HG02840 (cell line): Measurements from ENCODE around the gene SYS1.

Source experiments
- ATAC-seq: cut with Tn5 transposase; IDR thresholded peaks from one replicate; pipeline ENCODE4 v1.9.1; 2021; ENCODE audit warnings: mild to moderate bottlenecking, moderate library complexity, moderate number of reproducible peaks; ENCODE audit not compliant: unreplicated experiment, low FRiP score

Gene SYS1

DNA sequence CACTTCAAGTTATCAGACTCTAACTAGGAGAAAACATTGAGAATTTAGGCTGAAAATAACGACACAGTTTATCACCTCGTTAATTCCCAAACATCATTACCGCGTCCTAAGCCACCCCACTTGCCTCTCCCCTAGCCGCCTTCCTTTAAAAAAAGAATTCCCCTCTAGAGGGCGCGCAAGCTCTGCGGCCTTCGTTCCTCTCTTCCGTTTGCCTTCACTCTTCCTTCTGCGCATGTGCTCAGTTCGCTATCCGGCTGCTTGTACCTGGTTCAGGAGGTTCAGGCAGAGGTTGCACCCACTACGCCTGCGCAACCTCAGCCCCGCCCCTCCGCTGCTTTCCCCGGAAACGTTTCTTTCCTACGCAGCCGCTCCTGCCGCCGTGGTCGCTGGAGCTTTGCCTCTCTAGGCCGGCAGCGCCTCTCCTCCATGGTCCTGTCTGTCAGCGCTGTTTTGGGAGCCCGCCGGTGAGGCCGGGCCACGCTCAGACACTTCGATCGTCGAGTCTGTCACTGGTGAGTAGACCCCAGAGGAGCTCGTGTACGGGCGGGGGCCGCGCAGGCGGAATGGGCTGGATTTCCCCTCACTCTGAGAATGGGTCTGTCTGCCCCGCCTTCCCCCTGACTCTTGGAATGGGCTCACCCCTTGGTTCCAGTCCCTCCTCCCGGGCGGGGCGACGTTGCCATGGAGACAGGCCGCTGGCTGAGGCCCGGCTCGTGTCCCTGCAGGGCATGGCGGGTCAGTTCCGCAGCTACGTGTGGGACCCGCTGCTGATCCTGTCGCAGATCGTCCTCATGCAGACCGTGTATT is at the start of gene SYS1:
TSS of gene SYS1 (plus strand) at position 353 of the 807 bp plus-strand sequence. CDS start at position 729, 376 bp downstream.
- peak; percentile 83 for ATAC-seq

DNA sequence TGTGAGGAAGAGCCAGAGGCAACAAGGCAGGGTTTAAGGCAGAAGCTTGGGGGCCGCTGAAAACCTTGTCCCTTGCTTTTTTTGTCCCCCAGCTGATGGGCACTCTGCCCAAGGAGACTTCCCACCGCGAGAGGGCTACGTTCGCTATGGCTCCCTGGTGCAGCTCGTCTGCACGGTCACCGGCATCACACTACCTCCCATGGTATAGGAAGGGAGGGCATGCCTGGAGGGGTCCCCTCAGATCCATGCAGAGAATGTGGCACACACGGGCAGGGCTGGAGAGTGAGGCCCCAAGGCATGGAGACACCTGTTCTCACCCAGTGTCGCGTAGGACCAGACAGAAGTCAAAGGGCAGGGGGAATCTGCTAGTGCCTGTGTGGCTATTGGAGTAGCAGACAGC is 49.0 kb upstream of the SYS1 start:
- no peak for ATAC-seq

DNA sequence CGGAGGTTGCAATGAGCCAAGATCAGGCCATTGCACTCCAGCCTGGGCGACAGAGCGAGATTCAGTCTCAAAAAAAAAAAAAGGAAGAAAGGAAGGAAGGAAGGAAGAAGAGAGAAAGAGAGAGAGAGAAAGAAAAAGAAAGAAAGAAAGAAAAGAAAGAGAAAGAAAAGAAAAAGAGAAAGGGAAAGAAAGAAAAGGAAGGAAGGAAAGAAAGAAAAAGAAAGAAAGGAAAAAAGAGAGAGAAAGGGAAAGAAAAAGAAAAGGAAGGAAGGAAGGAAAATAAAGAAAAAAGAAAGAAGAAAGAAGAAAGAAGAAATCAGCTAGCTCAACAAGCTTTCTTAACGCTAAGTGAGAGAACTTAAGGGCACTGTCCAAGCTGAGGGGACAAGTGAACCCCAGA is 47.3 kb upstream of the SYS1 start:
- ATAC-seq = no peak

DNA sequence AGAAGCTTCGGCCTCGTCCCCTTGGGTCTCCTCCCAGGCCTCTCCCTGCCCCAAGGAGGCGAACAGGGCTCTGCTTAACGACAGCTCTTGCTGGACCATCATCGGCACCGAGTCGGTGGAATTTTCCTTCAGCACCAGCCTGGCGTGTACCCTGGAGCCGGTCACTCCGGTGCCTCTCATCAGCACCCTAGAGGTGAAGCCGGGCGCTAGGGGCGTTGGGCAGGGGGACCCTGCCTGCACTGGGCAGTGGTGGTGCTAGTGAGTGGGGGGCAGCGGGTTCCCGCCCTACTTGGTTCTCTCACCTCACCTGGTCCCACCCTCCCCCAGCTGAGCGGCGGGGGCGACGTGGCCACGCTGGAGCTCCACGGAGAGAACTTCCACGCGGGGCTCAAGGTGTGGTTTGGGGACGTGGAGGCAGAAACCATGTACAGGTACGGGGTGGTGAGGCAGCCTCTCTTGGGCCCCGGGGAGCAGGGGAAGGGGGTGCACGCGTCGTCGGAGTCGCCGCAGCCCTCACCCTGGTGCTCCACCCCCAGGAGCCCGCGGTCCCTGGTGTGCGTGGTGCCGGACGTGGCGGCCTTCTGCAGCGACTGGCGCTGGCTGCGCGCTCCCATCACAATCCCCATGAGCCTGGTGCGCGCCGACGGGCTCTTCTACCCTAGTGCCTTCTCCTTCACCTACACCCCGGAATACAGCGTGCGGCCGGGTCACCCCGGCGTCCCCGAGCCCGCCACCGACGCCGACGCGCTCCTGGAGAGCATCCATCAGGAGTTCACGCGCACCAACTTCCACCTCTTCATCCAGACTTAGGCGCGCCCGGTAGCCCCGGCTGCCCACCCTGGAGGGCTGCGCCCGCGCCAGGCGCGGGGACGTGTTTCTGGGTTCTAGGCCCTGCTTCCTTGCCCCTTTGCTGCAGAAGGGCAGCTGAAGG is 46.5 kb upstream of the SYS1 start:
- no peak for ATAC-seq

DNA sequence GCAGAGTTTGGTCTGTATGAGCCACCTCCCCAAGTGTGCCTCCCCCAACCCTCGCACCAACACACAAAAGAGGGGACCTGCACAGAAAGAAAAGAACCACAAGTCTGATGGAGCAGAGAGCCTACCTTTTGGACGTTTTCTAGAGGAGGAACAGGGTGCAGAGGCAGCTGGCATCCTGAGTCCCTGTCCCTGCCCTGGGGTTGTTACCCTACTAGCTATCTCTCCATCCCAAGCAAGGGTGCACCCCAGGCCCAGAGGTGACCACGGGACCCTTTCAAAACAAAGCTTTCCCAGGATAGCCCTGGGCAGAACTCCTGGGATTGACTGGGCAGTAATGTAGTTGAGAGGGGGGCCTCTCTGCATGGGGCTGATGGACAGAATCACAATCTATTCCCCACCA is 45.1 kb upstream of the SYS1 start:
- ATAC-seq = no peak

DNA sequence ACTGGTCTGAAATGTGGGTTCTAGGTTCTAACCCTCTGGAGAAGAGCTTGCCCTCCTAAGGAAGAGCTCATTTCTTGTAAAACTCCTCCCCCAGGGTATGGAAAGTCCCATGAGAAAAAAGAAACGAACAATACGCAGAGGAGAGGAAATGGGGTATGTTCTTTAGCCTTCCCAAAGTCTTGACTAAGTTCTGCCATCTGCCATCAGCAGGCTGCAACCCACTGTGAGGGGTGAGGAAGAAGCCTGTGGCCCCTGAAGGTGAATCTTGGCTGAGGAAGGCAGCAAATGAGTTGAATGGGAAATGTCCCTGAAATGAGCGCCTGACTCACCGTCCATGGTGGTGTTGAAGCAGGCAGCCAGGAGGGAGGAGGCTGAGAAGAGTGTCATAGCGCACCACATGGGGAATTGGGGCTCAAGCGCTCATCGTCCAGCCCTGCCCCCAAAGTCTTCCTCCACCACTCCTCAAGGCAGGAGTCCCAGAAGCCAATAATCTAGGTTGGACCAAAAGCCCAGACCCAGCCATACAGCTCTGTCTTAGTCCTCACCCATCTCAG is 44.5 kb upstream of the SYS1 start:
- no peak for ATAC-seq

DNA sequence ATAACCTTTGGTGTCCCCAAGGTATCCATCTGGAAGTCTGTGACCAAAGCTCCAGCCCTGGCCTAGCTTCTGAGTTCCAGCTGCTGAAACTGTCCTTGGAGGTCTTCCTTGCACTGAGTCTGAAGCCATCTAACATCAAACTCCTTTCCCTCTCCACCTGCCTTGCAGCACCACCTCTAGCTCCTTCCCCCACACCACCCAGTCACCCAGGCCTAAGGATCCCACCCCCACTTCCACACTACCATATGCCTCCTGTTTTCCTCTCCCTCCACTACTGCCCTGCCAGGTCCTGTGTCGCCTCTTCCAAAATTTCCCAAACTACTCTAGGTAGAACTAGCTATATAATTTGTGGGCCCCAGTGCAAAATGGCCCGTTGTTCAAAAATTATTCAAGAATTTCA is 44.0 kb upstream of the SYS1 start:
- no peak for ATAC-seq

DNA sequence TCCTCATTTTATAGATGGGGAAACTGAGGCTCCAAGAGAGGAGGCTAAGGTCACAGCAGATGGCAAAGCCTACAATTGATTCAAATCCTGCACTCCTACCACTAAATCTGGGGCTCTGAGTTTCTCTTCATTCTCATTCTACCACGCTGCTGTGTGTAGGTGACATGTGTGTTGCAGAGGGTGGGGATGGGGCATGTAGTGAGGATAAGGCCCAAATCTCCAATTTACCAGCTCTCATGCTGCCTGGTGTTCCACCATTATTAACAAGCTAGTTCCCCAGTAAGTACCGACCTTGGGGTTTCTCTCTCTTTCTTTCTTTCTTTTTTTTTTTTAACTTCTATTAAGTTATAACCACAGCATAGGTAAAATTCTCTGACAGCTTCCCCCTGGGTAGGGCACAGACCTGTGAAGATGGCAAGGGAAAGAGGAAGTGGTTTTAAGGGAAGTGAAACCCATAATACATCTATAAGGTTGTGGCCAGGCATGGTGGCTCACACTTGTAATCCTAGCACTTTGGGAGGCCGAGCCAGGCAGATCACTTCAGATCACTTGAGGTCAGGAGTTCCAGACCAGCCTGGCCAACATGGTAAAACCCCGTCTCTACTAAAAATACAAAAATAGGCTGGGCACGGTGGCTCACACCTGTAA is 41.9 kb upstream of the SYS1 start:
- no peak for ATAC-seq

DNA sequence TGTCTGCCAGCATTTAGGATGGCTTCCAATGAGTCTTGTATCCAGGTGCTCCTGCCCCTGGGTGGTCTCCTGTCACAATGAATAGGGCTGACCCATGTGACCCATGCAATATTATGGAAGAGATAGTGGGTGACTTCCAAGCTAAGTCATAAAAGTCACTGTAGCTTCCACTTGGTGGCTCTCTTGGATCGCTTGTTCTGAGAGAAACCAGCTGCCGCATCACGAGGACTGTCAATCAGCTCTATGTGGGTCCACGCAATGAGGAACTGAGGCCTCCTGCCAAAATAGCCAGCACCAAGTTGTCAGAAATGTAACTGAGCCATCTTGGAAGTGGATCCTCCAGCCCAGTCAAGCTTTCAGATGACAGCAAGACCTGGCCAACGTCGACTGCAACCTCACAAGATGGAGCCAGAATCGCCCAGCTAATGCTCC is 40.0 kb upstream of the SYS1 start:
- no peak for ATAC-seq

DNA sequence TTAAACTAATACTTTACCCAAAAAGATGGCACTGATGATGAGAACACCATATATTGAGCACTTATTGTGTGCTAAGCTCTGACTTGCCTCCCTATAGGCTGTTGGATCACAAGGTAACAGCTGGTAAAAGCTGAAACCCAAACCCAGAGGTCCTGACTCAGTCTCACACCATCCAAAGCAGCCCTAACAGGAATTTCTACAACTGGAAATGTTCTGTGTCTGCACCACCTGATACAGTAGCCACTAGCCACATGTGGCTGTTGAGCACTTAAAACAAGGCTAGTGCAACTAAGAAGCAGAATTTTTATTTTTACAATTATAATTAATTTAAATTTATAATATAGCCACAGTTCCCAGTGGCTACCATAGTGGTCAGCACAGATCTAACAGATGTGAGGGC is 39.2 kb upstream of the SYS1 start:
- no peak for ATAC-seq

DNA sequence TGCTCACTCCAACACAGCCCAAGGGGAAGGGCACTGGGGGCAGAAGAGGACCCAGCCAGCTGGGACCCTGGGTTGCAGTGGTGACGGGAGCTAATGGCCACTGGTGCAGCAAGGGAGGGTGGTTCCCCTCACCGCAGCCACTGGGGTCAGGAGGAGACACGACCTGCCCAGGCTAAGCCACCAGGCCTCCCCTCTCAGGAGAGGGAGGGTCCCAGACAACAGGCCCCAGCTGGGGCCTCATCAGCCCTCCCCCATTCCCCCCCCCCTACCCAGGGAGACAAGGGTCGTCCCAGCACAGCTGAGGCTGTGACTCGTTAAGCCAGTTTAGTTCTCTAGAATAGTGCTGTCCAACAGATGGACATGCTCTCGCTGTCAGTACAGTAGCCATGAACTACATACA is 37.6 kb upstream of the SYS1 start:
- no peak for ATAC-seq

DNA sequence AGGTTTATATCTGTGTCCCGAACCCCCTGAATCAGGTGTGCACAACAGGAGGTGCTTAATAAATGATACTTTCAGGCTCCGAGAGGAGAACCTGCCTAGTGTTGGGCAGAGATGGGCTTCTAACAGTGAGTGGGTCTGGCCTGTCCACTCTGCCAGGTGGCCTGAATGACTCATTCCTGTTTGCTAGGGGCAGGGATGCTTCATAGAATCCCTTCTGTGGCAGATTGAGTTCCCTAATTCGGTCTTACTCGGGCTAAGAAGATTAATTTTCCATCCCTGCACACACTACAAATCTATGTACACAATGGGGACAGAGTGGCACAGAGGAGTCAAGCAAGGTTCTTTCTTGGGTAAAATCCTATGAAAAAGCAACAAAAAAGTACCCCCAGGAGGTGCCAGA is 34.5 kb upstream of the SYS1 start:
- ATAC-seq = no peak

DNA sequence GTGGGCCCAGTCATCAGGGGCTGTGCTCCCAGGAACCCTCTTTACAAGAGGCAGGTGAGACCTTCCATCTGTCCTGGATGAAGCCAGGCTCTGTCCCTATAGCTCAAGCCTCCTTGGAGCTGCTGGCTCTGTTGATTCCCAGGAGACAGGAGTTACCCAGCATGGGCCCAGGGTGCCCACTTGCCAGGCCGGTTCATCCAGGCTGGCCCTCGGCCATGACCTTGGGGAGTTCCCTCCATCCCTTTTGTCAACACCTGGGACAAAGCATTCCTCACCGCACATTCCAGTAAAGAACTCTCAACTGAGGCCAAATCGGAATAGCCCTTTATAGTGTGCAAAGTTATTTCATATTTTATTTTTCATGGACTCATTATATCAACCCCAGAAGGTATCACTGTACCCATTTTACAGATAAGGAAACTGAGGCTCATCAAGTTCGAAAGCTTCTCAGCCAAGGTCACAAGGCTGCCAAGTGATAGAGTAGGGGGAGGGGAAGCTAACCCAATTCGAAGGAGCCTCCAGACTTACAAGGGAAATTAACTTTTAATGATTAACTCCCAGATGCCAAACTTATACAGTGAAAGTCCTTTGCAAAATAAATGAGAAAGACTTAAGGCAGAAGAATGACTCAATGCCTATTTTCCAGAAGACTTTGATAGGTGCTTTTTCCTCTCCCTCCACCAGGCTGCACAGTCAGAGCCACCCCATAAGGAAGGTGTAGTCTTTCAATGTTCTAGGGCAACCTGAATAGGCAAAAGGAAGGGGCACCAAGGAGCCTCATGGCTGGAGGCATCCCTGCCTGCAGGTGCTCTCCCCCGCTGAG is 33.2 kb upstream of the SYS1 start:
- no peak for ATAC-seq

DNA sequence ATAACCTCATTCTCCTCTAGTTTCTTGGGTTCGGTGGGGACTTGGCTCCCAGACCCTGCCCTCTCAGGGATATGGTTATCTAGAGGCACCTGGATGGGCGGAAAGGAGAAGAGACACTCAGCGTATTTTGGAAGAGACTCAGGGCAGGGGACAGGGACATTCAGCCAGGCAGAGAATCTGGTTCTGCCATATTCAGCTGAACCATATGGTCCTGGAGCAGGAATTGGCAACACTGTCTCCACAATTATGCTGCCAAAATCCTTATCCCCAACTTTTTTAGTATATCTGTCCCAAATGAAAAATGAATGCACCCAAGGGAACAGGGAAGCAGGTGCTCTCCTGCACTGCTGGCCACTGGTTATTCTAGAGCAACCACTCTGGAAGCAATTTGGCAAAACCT is 32.5 kb upstream of the SYS1 start:
- ATAC-seq = no peak

DNA sequence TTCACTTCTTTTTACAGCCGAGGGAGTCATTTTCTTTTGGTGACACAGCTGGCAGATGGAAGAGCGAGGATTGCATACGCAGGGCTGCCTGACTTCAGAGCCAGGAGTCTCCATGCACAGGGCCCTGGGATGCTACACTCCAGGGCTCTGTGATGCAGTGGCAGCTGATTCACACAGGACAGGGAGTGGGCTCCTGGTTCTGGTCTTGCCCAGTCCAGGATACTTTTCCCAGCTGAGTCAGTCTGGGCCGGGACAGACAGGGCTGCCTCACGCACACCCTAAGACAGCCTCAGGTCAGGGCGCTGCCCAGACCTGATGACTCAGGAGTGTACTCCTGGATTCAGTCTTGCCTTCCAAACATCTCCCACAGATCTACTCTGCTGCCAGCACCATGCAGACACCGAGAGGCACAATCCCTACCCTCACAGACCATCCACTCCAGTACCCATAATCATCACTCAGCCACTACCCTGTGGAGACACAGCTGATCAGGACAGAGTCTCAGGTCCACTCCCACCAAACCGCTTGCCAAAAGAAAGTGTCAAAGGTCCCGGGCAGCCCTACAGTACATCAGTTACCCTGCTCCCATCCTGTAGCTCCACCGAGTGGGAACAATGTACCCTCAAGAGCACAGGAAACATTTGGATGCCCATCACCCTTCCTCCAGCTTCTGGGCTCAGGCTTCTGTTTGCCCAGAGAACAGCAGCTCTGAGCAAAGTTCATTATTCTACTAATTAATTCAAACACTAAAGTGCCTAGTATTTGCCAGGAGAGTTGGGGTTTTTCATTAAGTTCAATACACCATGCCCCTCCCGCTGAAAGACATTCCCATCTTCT is 26.2 kb upstream of the SYS1 start:
- no peak for ATAC-seq

DNA sequence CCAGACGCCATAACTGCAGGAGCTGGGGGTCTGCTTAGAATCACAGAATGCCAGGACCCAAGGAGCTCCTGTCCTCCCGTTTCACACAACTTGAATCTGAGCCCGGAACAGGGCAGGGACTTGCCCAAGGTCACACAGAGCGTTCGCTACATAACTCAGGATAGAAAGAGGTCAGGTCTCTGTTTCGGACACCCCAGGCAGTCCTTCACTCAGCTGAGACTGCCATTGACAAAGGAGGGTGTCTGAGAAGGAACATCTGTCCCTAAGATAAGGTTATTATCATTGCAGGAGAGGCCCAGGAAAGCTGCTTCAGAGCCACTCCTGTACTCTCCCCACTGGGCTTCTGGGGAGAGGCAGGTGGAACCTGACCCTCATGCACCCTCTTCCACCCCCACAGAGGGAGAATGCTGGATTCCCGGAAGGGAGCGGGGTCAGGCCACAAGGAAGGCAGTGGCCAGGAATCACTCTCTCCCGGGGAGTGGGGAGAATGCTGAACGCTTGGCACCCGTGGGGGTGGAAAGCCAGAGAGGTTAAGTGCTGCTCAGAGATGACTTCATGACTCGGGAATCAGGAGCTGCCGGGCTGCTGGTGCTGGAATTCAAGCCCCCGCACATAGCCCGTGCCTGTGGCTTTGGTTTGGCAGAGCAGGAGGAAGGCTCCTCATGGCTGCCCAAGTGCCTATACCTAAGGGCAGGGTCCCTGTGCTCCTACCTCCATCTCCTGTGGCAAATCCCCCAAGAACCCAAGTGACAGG is 25.4 kb upstream of the SYS1 start:
- no peak for ATAC-seq

DNA sequence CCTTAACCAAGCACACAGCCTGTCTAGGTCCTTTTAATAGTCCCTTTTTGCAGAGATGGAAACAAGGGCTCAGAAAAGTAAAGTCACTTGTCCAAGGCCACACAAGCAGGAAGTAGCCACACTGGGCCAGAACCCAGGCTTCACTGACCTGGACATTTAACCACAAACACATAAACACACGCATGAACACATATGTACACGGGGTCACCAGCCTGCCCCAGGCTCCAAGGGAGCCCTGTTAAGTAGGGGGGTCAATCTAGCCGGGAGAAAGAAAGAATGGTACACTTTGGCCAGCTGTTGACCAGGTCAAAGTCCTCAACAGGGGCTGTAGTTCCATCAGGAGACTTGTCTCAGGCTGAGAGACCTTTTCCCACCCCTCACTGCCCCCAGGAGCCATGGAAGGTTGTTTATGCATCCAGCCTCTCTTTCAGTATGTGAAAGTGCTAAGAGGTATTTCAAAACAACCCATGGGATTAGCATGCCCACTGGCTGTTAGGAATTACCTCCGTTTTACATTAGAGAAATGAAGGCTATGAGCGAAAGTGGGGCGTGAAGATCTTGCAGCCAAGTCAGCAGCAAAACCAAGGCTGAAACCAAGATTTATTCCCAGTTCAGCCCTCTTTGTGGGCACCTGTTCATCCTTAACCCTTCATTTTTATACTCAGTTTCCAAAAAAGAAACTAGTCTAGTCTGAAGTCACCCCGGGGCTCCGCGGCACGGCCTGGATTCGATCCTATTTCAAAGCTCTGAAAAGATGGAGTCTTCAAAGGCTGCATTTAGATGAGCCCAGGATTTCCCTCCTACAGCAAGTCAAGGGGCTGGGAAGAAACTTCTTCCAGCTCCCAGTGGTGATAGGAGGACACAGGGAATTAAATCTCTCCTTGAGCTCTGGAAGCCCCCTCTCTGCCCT is 24.6 kb upstream of the SYS1 start:
- ATAC-seq = no peak
